Prostate gland (tissue), 2 donors: ENCODE measurements around the gene ONECUT1. TPM values are rescaled to one million over a fixed set of nuclear protein-coding genes. Genes with fewer than 3 reads are reported as not detected.

Experiments
- DNase-seq: peaks from one replicate; pipeline ENCODE4 v3.0.0-alpha.2; 2019; ENCODE audit warnings: low spot score
- H3K27ac ChIP-seq, 2 donors: fragments of 200-600 bp; sonication (generic); 2 replicates each; pipeline ENCODE4 v1.5.1; 2017 to 2019
- H3K27me3 ChIP-seq: fragments of 200-600 bp; sonication (generic); replicated peaks from 2 replicates; pipeline ENCODE4 v1.5.1; 2019; ENCODE audit not compliant: insufficient read depth
- H3K36me3 ChIP-seq, 2 donors: fragments of 200-600 bp; sonication (generic); 1 replicate in 1 of 2; 2 replicates in 1 of 2; pipeline versions ENCODE4 v1.5.1 to v1.8.1; 2017 to 2019
- H3K4me1 ChIP-seq: fragments of 200-600 bp; sonication (generic); replicated peaks from 2 replicates; pipeline ENCODE4 v1.5.1; 2019
- H3K4me3 ChIP-seq, 2 donors: fragments of 200-600 bp; sonication (generic); 2 replicates each; pipeline ENCODE4 v1.5.1; 2017 to 2019
- H3K9me3 ChIP-seq: fragments of 200-600 bp; sonication (generic); 2 replicates; pipeline ENCODE4 v1.5.1; 2017
- CTCF ChIP-seq, 4 experiments: fragments of 200-600 bp in 2 of 4; fragments of 450-650 bp in 2 of 4; sonication (generic) in 2 of 4; IDR thresholded peaks; 1 replicate in 3 of 4; 2 replicates in 1 of 4; pipeline ENCODE4 v1.5.1; 2016 to 2019; ENCODE audit warnings: antibody characterized with exemption in 4 of 4, mild to moderate bottlenecking in 2 of 4, moderate library complexity in 2 of 4
- POLR2A ChIP-seq: fragments of 450-650 bp; IDR thresholded peaks from one replicate; pipeline ENCODE4 v1.6.1; 2016; ENCODE audit warnings: antibody characterized with exemption, mild to moderate bottlenecking
- POLR2AphosphoS5 ChIP-seq: sonication (generic); formaldehyde crosslinking; IDR thresholded peaks from one replicate; pipeline ENCODE4 v1.6.1; 2017; ENCODE audit warnings: antibody characterized with exemption
- WGBS: methylation state at CpG from one replicate; pipeline ENCODE4 v1.1.5; 2018; 5-methylcytosine and 5-hydroxymethylcytosine counted together
- intact Hi-C: fragments of 100-400 bp; cut with DNase I; formaldehyde crosslinking; loops from one replicate; pipeline ENCODE4 v1.14.2; 2022
- total RNA-seq, 2 donors: library from RNA; depleted of rRNA; stranded (reverse); fragments of >200 nt; gene quantifications; one replicate each; pipeline ENCODE4 v1.1.0, GENCODE V29; 2016

Gene ONECUT1
- total RNA-seq, 2 donors from 2014 or later, result 1.3 TPM; not detected in 1

GRCh38 chr15:52733696-52734255, 56.4 kb downstream of the ONECUT1 start:
- Histone ChIP-seq H3K9me3 (no peaks in the 10 kb centered on the region), H3K36me3 (no peaks in the 10 kb centered on the region), H3K4me3 (no peak overlapping the region), H3K4me1 (no peaks in the 10 kb centered on the region), H3K27me3 (no peaks in the 10 kb centered on the region), H3K27ac (no peak overlapping the region)
- no peak for DNase-seq
- WGBS, result 96% methylated on average over 1 of the region's 1 CpG
- TF ChIP-seq CTCF (IDR thresholded peaks at IDR 0.05) (no peak), POLR2AphosphoS5 (no peak), POLR2A (no peak)
- intact Hi-C loops, result loop anchor here (5.0 to 10.0 kb wide), 2 partner anchors 51 to 209 kb away; partner anchors contain the start of gene MYO5A

- intact Hi-C loops, result loop anchor here (5.0 to 10.0 kb wide), 2 partner anchors 51 to 208 kb away; partner anchors contain the start of gene MYO5A
These were observed 57.0 kb downstream of the ONECUT1 start for GRCh38 chr15:52733088-52733487.

GRCh38 chr15:52732551-52732950, 57.6 kb downstream of the ONECUT1 start:
- H3K9me3 ChIP-seq, result no peaks in the 10 kb centered on the region
- H3K27ac ChIP-seq, result no peak overlapping the region
- H3K4me1 ChIP-seq, result no peaks in the 10 kb centered on the region
- intact Hi-C loops, result loop anchor here (5.0 to 10.0 kb wide), 2 partner anchors 50 to 208 kb away; partner anchors contain the start of gene MYO5A
- no peaks in the 10 kb centered on the region for H3K36me3 ChIP-seq
- no peaks in the 10 kb centered on the region for H3K27me3 ChIP-seq
- 88% methylated on average over 3 of the region's 3 CpGs for WGBS
- no peak for TF ChIP-seq POLR2A
- no peak for TF ChIP-seq CTCF (IDR thresholded peaks at IDR 0.05)
- TF ChIP-seq POLR2AphosphoS5, result no peak
- H3K4me3 ChIP-seq, result no peak overlapping the region
- DNase-seq, result no peak

More at GRCh38 chr15:52733088-52733487, 57.0 kb downstream of the ONECUT1 start:
- H3K27me3 ChIP-seq, result no peaks in the 10 kb centered on the region
- H3K36me3 ChIP-seq, result no peaks in the 10 kb centered on the region
- no peak overlapping the region for H3K4me3 ChIP-seq
- no peaks in the 10 kb centered on the region for H3K9me3 ChIP-seq
- H3K27ac ChIP-seq, result no peak overlapping the region
- H3K4me1 ChIP-seq, result no peaks in the 10 kb centered on the region
- TF ChIP-seq CTCF (IDR thresholded peaks at IDR 0.05) (no peak), POLR2A (no peak), POLR2AphosphoS5 (no peak)
- DNase-seq, result no peak

GRCh38 chr15:52731732-52732470, 58.2 kb downstream of the ONECUT1 start:
- no peaks in the 10 kb centered on the region for H3K27me3 ChIP-seq
- 90% methylated on average over 2 of the region's 2 CpGs for WGBS
- DNase-seq, result no peak
- H3K36me3 ChIP-seq, result no peaks in the 10 kb centered on the region
- no peak overlapping the region for H3K27ac ChIP-seq
- H3K9me3 ChIP-seq, result no peaks in the 10 kb centered on the region
- TF ChIP-seq POLR2AphosphoS5 (no peak), POLR2A (no peak), CTCF (IDR thresholded peaks at IDR 0.05) (no peak)
- H3K4me3 ChIP-seq, result no peak overlapping the region
- no peaks in the 10 kb centered on the region for H3K4me1 ChIP-seq
- intact Hi-C loops, result loop anchor here (5.0 to 10.0 kb wide), 2 partner anchors 50 to 207 kb away; partner anchors contain the start of gene MYO5A
